Aorta (tissue), 5 donors: ENCODE results near the gene SYCE3. TPM values are rescaled to one million over a fixed set of nuclear protein-coding genes. Genes with fewer than 3 reads are reported as not detected.
"Not testable (repeated sequence)": the region's sequence is repeated elsewhere in the genome, so short reads cannot be mapped to it uniquely, and the experiment has no call there.

Experiments
- ATAC-seq: fragments of 200-7000 bp; cut with Tn5 transposase; one replicate; pipeline ENCODE4 v1.9.1; 2022; ENCODE audit warnings: moderate library complexity; ENCODE audit not compliant: low FRiP score
- DNase-seq, 2 donors: peaks; one replicate each; pipeline ENCODE4 v3.0.0-alpha.2; 2020
- H3K27ac ChIP-seq, 2 donors: one replicate each; pipeline ENCODE4 v1.5.1; 2013; ENCODE audit warnings: low read length in 2 of 2, mild to moderate bottlenecking in 2 of 2, moderate library complexity in 2 of 2, control low read depth in 1 of 2, inconsistent platforms in 1 of 2, low read depth in 1 of 2
- H3K27me3 ChIP-seq, 2 donors: one replicate each; pipeline ENCODE4 v1.6.1; 2013; ENCODE audit warnings: control low read depth in 1 of 2, low read length in 1 of 2, mild to moderate bottlenecking in 1 of 2, moderate library complexity in 1 of 2; ENCODE audit not compliant: insufficient read depth in 2 of 2, control insufficient read depth in 1 of 2
- H3K36me3 ChIP-seq, 2 donors: one replicate each; pipeline ENCODE4 v1.6.1; 2013; ENCODE audit warnings: control low read depth in 1 of 2, low read length in 1 of 2, mild to moderate bottlenecking in 1 of 2; ENCODE audit not compliant: insufficient read depth in 2 of 2, control insufficient read depth in 1 of 2
- H3K4me1 ChIP-seq, 2 donors: one replicate each; pipeline ENCODE4 v1.6.1; 2013; ENCODE audit warnings: low read length in 2 of 2, control low read depth in 1 of 2, mild to moderate bottlenecking in 1 of 2, moderate library complexity in 1 of 2; ENCODE audit not compliant: insufficient read depth in 2 of 2, control insufficient read depth in 1 of 2
- H3K4me3 ChIP-seq, 2 donors: one replicate each; pipeline ENCODE4 v1.5.1; 2013; ENCODE audit warnings: low read length in 2 of 2, control low read depth in 1 of 2, mild to moderate bottlenecking in 1 of 2
- H3K9me3 ChIP-seq: one replicate; pipeline ENCODE4 v1.6.1; 2013; ENCODE audit warnings: mild to moderate bottlenecking, low read length; ENCODE audit not compliant: control insufficient read depth
- WGBS, 2 donors: extraction: QIAGEN DNeasy Blood & Tissue Kit; methylation state at CpG; one replicate each; pipeline ENCODE4 v1.1.7; 2013; 5-methylcytosine and 5-hydroxymethylcytosine counted together
- intact Hi-C, 2 donors: fragments of 100-400 bp; cut with DNase I; formaldehyde crosslinking; loops; one replicate each; pipeline versions ENCODE4 v1.14.2 to v1.15.0; 2022
- polyA plus RNA-seq, 2 donors: library from polyadenylated mRNA; stranded (reverse); fragments of 200-250 nt; gene quantifications; one replicate each; pipeline ENCODE4 v1.2.3, GENCODE V29; 2013
- total RNA-seq, 2 donors: library from RNA; stranded (reverse); fragmentation: NEBNext Ultra II Directional; extraction: Animal tissue kit (Norgen Biotek cat#: 25700); gene quantifications; one replicate each; pipeline ENCODE4 v1.2.1, GENCODE V29; 2021
- donor health status: healthy with polysubstance abuse.
- donor health status: Bipolar disorder and iron deficiency.
- donor health status: DM: no; HTN: no; CAD: no.
- donor health status: DM: no; HTN: no; CAD: no.
- donor health status: DM: yes; HTN: yes; CAD: no.

SYCE3 gene
- total and polyA plus RNA-seq, 4 donors = 1.5 TPM; not detected in 3

DNA sequence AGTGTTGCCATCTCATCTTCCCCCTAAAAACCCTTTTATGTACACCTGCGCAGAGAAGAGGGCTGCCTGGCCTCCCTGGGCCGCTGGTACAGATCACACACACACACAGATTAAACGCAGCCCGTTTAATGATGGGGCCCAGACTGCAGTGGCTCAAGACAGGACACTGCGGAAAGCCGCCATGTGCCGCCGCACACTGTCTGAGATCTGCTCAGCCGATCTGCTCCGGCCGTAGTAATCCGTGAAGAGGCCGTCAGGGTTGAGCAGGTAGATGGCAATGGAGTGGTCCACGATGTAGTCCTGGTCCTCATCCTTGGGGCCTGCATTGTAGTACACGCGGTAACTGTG, 39.3 kb downstream of the SYCE3 start:
- ATAC-seq (no peak), DNase-seq (no peak)
- Histone ChIP-seq H3K27me3 (no peaks in the 10 kb centered on the region), H3K4me1 (no peaks in the 10 kb centered on the region), H3K27ac (no peak overlapping the region), H3K4me3 (no peak overlapping the region), H3K9me3 (no peaks in the 10 kb centered on the region), H3K36me3 (no peaks in the 10 kb centered on the region)
- WGBS, 2 donors = 93 to 95% methylated on average over 16 of the region's 16 CpGs
- intact Hi-C loops = no loop called here

DNA sequence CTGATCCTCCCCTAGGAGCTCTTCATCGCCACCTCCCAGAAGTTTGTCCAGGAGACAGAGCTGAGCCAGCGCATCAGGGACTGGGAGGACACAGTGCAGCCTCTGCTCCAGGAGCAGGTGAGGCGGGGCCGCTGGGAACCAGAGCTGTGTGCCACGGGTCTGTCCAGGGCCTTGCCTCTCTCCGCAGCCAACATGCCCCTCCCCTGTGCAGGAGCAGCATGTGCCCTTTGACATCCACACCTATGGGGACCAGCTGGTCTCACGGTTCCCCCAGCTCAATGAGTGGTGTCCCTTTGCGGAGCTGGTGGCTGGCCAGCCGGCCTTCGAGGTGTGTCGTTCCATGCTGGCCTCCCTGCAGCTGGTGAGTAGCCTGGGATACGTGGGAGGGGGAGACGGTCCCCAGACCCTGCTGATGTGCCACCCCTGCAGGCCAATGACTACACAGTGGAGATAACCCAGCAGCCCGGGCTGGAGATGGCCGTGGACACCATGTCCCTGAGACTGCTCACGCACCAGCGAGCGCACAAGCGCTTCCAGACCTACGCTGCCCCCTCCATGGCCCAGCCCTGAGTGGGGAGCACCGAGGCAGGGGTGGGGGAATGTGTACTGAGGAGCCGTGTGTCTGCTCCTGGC, 39.8 kb downstream of the SYCE3 start:
- no peak for ATAC-seq
- Histone ChIP-seq H3K36me3 (no peaks in the 10 kb centered on the region), H3K4me3 (no peak overlapping the region), H3K27ac (no peak overlapping the region), H3K4me1 (no peaks in the 10 kb centered on the region), H3K9me3 (no peaks in the 10 kb centered on the region), H3K27me3 (no peaks in the 10 kb centered on the region)
- DNase-seq = peak in 1 of 2 donors; percentile 51
- intact Hi-C loops = no loop called here
- WGBS, 2 donors = 82 to 87% methylated on average over 22 of the region's 22 CpGs

GRCh38 chr22:50522208-50522805, 40.4 kb downstream of the SYCE3 start:
- Histone ChIP-seq H3K4me3 (no peak overlapping the region), H3K27ac (no peak overlapping the region), H3K4me1 (no peaks in the 10 kb centered on the region), H3K36me3 (no peaks in the 10 kb centered on the region), H3K27me3 (no peaks in the 10 kb centered on the region), H3K9me3 (no peaks in the 10 kb centered on the region)
- intact Hi-C loops = no loop called here
- ATAC-seq (no peak), DNase-seq (peak in 1 of 2 donors; percentile 50)
- WGBS, 2 donors = 87 to 90% methylated on average over 15 of the region's 15 CpGs

DNA sequence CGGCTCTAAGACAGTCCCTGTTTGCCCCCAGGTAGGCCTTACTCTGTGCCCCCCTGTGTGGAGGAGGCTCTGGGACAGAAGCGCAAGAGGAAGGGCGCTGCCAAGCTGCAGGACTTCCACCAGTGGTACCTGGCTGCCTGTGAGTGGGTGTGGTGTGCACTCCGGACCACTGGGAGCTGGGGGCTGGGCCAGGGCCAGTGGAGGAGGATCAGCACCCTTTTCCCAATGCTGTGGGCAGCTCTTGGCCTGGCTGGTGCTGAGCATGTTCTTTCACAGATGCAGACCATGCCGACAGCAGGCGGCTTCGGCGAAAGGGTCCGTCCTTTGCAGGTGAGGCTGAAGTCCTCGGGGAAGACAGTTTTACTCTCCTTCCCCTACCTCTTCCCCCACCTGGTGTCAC, 41.0 kb downstream of the SYCE3 start:
- Histone ChIP-seq H3K27me3 (no peaks in the 10 kb centered on the region), H3K9me3 (no peaks in the 10 kb centered on the region), H3K4me3 (no peak overlapping the region), H3K27ac (no peak overlapping the region), H3K4me1 (no peaks in the 10 kb centered on the region), H3K36me3 (no peaks in the 10 kb centered on the region)
- no peak for ATAC-seq
- DNase-seq = no peak
- WGBS, 2 donors = 91 to 93% methylated on average over 10 of the region's 10 CpGs
- intact Hi-C loops = no loop called here

DNA sequence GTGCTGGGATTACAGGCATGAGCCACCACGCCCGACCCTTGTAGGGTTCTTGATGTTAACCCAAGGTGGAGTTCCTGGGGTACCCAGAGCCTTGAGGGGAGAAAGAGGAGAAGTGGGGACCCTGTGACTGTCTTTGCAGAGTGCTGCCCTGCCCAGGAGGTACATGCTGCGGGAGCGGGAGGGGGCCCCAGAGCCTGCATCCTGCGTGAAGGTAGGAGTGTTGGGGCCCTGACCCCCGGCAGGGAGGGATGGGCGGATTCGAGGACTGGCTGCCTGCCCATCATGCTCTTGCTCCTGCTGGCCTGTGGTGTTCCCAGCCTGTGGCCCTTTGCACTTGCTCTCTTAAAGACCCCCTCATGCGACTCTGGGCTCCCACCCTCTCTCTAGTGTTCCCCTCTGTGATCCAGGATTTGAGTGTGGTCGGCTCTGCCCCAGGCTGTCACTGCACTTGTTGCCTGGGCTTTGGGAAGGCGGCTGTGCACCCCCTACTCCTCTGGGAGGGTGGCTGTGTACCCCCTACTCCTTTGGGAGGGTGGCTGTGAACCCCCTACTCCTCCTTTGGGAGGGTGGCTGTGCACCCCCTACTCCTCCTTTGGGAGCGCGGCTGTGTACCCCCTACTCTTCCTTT, 41.8 kb downstream of the SYCE3 start:
- intact Hi-C loops = no loop called here
- H3K4me3 ChIP-seq = no peak overlapping the region
- H3K4me1 ChIP-seq = no peaks in the 10 kb centered on the region
- H3K36me3 ChIP-seq = no peaks in the 10 kb centered on the region
- ATAC-seq = no peak
- DNase-seq = no peak
- 92 to 94% methylated on average over 13 of the region's 13 CpGs for whole genome bisulfite sequencing, 2 donors
- no peaks in the 10 kb centered on the region for H3K27me3 ChIP-seq
- no peaks in the 10 kb centered on the region for H3K9me3 ChIP-seq
- H3K27ac ChIP-seq = no peak overlapping the region

DNA sequence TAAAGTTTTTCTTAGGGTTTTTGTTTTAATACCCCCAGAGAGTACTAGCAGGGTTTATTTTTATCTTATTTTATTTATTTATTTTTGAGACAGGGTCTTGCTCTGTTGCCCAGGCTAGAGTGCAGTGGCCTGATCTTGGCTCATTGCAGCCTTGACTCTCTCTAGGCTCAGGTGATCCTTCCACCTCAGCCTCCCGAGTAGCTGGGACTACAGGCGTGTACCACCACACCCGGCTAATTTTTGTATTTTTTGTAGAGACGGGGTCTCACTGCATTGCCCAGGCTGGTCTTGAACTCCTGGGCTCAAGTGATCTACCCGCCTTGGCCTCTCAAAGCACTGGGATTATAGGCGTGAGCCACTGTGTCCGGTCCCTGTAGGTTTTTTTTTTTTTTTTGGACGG, 42.5 kb downstream of the SYCE3 start:
- WGBS, 2 donors = 94 to 95% methylated on average over 8 of the region's 8 CpGs
- H3K27me3 ChIP-seq, H3K4me1 ChIP-seq, H3K36me3 ChIP-seq, H3K4me3 ChIP-seq, H3K27ac ChIP-seq, DNase-seq, ATAC-seq, H3K9me3 ChIP-seq, intact Hi-C loops: not testable (repeated sequence)

DNA sequence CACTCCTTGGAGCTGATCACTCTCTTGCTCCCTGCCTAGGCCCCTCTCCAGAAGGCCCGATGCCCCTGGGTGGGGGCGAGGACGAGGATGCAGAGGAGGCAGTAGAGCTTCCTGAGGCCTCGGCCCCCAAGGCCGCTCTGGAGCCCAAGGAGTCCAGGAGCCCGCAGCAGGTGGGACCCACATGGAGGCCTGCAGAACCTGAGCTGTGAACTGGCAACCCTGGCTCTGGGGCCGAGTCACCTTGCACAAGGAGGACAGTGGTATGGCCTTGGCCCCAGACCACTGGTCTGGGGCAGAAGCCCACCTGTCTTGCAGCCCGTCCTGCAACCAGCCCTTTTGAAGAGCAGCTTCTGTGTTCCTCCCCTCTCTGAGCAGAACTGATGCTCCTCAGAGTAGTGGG, 43.6 kb downstream of the SYCE3 start:
- no peaks in the 10 kb centered on the region for H3K9me3 ChIP-seq
- intact Hi-C loops = no loop called here
- ATAC-seq (no peak), DNase-seq (no peak)
- no peak overlapping the region for H3K27ac ChIP-seq
- no peaks in the 10 kb centered on the region for H3K27me3 ChIP-seq
- H3K4me3 ChIP-seq = no peak overlapping the region
- H3K4me1 ChIP-seq = no peaks in the 10 kb centered on the region
- 96% methylated on average over 8 of the region's 8 CpGs for WGBS, 2 donors
- no peaks in the 10 kb centered on the region for H3K36me3 ChIP-seq

GRCh38 chr22:50518606-50519005, 44.1 kb downstream of the SYCE3 start:
- no peaks in the 10 kb centered on the region for H3K27me3 ChIP-seq
- H3K36me3 ChIP-seq = no peaks in the 10 kb centered on the region
- ATAC-seq (no peak), DNase-seq (no peak)
- no peak overlapping the region for H3K4me3 ChIP-seq
- H3K27ac ChIP-seq = no peak overlapping the region
- 93 to 94% methylated on average over 7 of the region's 7 CpGs for WGBS, 2 donors
- H3K9me3 ChIP-seq = no peaks in the 10 kb centered on the region
- intact Hi-C loops = no loop called here
- H3K4me1 ChIP-seq = no peaks in the 10 kb centered on the region
